Duodenal mucosa (tissue), 2 donors: Measurements from ENCODE around the gene EPS8.

Experiments used
- H3K27ac ChIP-seq: one replicate; pipeline ENCODE4 v1.7.0; 2013; ENCODE audit warnings: low read depth, low read length
- H3K27me3 ChIP-seq, 2 donors: one replicate each; pipeline ENCODE4 v1.7.0; 2013; ENCODE audit warnings: low read length in 2 of 2, control low read depth in 1 of 2; ENCODE audit not compliant: insufficient read depth in 2 of 2, control insufficient read depth in 1 of 2
- H3K36me3 ChIP-seq, 2 donors: one replicate each; pipeline ENCODE4 v1.7.0; 2013; ENCODE audit warnings: low read length in 2 of 2, control low read depth in 1 of 2; ENCODE audit not compliant: insufficient read depth in 2 of 2, control insufficient read depth in 1 of 2
- H3K4me1 ChIP-seq, 2 donors: one replicate each; pipeline ENCODE4 v1.7.0; 2013; ENCODE audit warnings: low read length in 2 of 2, control low read depth in 1 of 2; ENCODE audit not compliant: insufficient read depth in 2 of 2, control insufficient read depth in 1 of 2
- H3K4me3 ChIP-seq, 2 donors: one replicate each; pipeline ENCODE4 v1.7.0; 2013; ENCODE audit warnings: low read length in 2 of 2, low read depth in 1 of 2
- H3K9ac ChIP-seq, 2 donors: one replicate each; pipeline ENCODE4 v1.7.0; 2013; ENCODE audit warnings: low read length in 2 of 2, low read depth in 1 of 2
- H3K9me3 ChIP-seq, 2 donors: one replicate each; pipeline ENCODE4 v1.7.0; 2013; ENCODE audit warnings: low read length in 2 of 2, control low read depth in 1 of 2; ENCODE audit not compliant: control insufficient read depth in 1 of 2

The EPS8 gene

GRCh38 chr12:15664491-15664890 lies 124.7 kb downstream of the EPS8 start:
- Histone ChIP-seq H3K9me3 (no peaks in the 10 kb centered on the region), H3K9ac (no peak overlapping the region), H3K36me3 (peaks cover 8 to 26% of the 10 kb centered on the region in 2 donors), H3K4me3 (no peak overlapping the region), H3K27ac (no peak overlapping the region), H3K27me3 (no peaks in the 10 kb centered on the region), H3K4me1 (no peaks in the 10 kb centered on the region)

- Histone ChIP-seq H3K36me3 (peaks cover 8 to 31% of the 10 kb centered on the region in 2 donors), H3K9ac (no peak overlapping the region), H3K4me3 (no peak overlapping the region), H3K27me3 (no peaks in the 10 kb centered on the region), H3K4me1 (no peaks in the 10 kb centered on the region), H3K9me3 (no peaks in the 10 kb centered on the region), H3K27ac (no peak overlapping the region)
Observed at GRCh38 chr12:15662983-15663659, 126.1 kb downstream of the EPS8 start.

GRCh38 chr12:15662303-15662980 lies 126.7 kb downstream of the EPS8 start:
- H3K9ac ChIP-seq: no peak overlapping the region
- H3K36me3 ChIP-seq: peaks cover 12 to 36% of the 10 kb centered on the region in 2 donors
- no peak overlapping the region for H3K27ac ChIP-seq
- H3K4me1 ChIP-seq: no peaks in the 10 kb centered on the region
- no peaks in the 10 kb centered on the region for H3K9me3 ChIP-seq
- H3K27me3 ChIP-seq: no peaks in the 10 kb centered on the region
- no peak overlapping the region for H3K4me3 ChIP-seq

GRCh38 chr12:15651371-15651770 lies 137.8 kb downstream of the EPS8 start:
- no peak overlapping the region for H3K9ac ChIP-seq
- H3K9me3 ChIP-seq: no peaks in the 10 kb centered on the region
- H3K4me1 ChIP-seq: no peaks in the 10 kb centered on the region
- no peaks in the 10 kb centered on the region for H3K27me3 ChIP-seq
- H3K4me3 ChIP-seq: no peak overlapping the region
- peaks cover 28 to 45% of the 10 kb centered on the region in 2 donors for H3K36me3 ChIP-seq
- H3K27ac ChIP-seq: no peak overlapping the region

- H3K9ac ChIP-seq: no peak overlapping the region
- H3K27ac ChIP-seq: no peak overlapping the region
- peaks cover 28 to 41% of the 10 kb centered on the region in 2 donors for H3K36me3 ChIP-seq
- H3K9me3 ChIP-seq: no peaks in the 10 kb centered on the region
- H3K27me3 ChIP-seq: no peaks in the 10 kb centered on the region
- no peaks in the 10 kb centered on the region for H3K4me1 ChIP-seq
- H3K4me3 ChIP-seq: no peak overlapping the region
Observed at GRCh38 chr12:15650399-15651128, 138.6 kb downstream of the EPS8 start.

- peaks cover 21 to 33% of the 10 kb centered on the region in 2 donors for H3K36me3 ChIP-seq
- no peaks in the 10 kb centered on the region for H3K27me3 ChIP-seq
- H3K27ac ChIP-seq: no peak overlapping the region
- H3K9ac ChIP-seq: no peak overlapping the region
- no peaks in the 10 kb centered on the region for H3K4me1 ChIP-seq
- no peaks in the 10 kb centered on the region for H3K9me3 ChIP-seq
- no peak overlapping the region for H3K4me3 ChIP-seq
Observed at GRCh38 chr12:15649347-15649746, 139.8 kb downstream of the EPS8 start.

- Histone ChIP-seq H3K9me3 (no peaks in the 10 kb centered on the region), H3K4me3 (no peak overlapping the region), H3K36me3 (peaks cover 14 to 29% of the 10 kb centered on the region in 2 donors), H3K27ac (no peak overlapping the region), H3K9ac (no peak overlapping the region), H3K27me3 (no peaks in the 10 kb centered on the region), H3K4me1 (no peaks in the 10 kb centered on the region)
Observed at GRCh38 chr12:15648558-15648957, 140.6 kb downstream of the EPS8 start.

GRCh38 chr12:15646581-15646980 lies 142.6 kb downstream of the EPS8 start:
- no peaks in the 10 kb centered on the region for H3K27me3 ChIP-seq
- no peak overlapping the region for H3K4me3 ChIP-seq
- no peaks in the 10 kb centered on the region for H3K9me3 ChIP-seq
- no peak overlapping the region for H3K27ac ChIP-seq
- H3K4me1 ChIP-seq: no peaks in the 10 kb centered on the region
- H3K9ac ChIP-seq: no peak overlapping the region
- peaks cover 9 to 25% of the 10 kb centered on the region in 2 donors for H3K36me3 ChIP-seq

GRCh38 chr12:15644700-15645099 lies 144.5 kb downstream of the EPS8 start:
- Histone ChIP-seq H3K36me3 (peaks cover 20 to 32% of the 10 kb centered on the region in 2 donors), H3K9me3 (no peaks in the 10 kb centered on the region), H3K27me3 (no peaks in the 10 kb centered on the region), H3K4me1 (no peaks in the 10 kb centered on the region), H3K9ac (no peak overlapping the region), H3K4me3 (no peak overlapping the region), H3K27ac (no peak overlapping the region)

- no peaks in the 10 kb centered on the region for H3K27me3 ChIP-seq
- no peaks in the 10 kb centered on the region for H3K9me3 ChIP-seq
- H3K4me3 ChIP-seq: no peak overlapping the region
- H3K9ac ChIP-seq: no peak overlapping the region
- H3K4me1 ChIP-seq: no peaks in the 10 kb centered on the region
- H3K27ac ChIP-seq: no peak overlapping the region
- peaks cover 11 to 23% of the 10 kb centered on the region in 2 donors for H3K36me3 ChIP-seq
Observed at GRCh38 chr12:15638231-15638630, 151.0 kb downstream of the EPS8 start.
